Measurements from ENCODE around the gene LAMC2. TPM values are rescaled to one million over a fixed set of nuclear protein-coding genes. Genes with fewer than 3 reads are reported as not detected.
"Not testable (repeated sequence)": the region's sequence is repeated elsewhere in the genome, so short reads cannot be mapped to it uniquely, and the experiment has no call there.

LAMC2 gene
- total RNA-seq, 2 donors from 2014 or later: 0.04 to 0.05 TPM

GRCh38 chr1:183231545-183231944 is 45.5 kb downstream of the LAMC2 start:
- H3K4me3 Mint-ChIP-seq: no peak overlapping the region
- H3K4me1 Mint-ChIP-seq: no peaks in the 10 kb centered on the region
- H3K9me3 Mint-ChIP-seq: no peaks in the 10 kb centered on the region
- no peak overlapping the region for H3K27ac Mint-ChIP-seq
- ATAC-seq (replicated peaks): no peak
- peaks cover 9% of the 10 kb centered on the region for H3K27me3 Mint-ChIP-seq
- no peaks in the 10 kb centered on the region for H3K36me3 Mint-ChIP-seq (ENCODE audit: low read depth)

DNA sequence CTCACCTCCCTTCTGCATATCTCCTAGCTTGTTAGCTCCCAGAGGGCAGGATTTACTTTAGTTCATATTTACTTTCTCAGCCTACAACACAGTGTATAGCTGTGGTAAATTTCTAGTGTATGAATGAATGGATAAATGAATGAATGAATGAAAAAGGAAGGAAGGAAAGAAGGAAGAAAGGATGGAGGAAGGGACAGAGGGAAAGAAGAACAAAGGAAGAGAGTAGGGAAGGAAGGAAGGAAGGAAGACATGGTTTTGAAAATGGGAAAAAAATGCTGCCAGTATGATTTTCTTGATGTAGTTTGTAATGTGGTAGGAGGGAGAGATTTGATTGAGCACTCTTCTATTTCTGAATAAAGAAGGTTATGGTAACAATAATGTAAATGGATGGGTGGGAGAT is 47.0 kb downstream of the LAMC2 start:
- Mint-ChIP-seq H3K36me3 (ENCODE audit: low read depth) (no peaks in the 10 kb centered on the region), H3K4me3 (no peak overlapping the region), H3K27ac (no peak overlapping the region), H3K9me3 (no peaks in the 10 kb centered on the region), H3K4me1 (no peaks in the 10 kb centered on the region), H3K27me3 (peaks cover 3% of the 10 kb centered on the region)
- ATAC-seq (replicated peaks): no peak

DNA sequence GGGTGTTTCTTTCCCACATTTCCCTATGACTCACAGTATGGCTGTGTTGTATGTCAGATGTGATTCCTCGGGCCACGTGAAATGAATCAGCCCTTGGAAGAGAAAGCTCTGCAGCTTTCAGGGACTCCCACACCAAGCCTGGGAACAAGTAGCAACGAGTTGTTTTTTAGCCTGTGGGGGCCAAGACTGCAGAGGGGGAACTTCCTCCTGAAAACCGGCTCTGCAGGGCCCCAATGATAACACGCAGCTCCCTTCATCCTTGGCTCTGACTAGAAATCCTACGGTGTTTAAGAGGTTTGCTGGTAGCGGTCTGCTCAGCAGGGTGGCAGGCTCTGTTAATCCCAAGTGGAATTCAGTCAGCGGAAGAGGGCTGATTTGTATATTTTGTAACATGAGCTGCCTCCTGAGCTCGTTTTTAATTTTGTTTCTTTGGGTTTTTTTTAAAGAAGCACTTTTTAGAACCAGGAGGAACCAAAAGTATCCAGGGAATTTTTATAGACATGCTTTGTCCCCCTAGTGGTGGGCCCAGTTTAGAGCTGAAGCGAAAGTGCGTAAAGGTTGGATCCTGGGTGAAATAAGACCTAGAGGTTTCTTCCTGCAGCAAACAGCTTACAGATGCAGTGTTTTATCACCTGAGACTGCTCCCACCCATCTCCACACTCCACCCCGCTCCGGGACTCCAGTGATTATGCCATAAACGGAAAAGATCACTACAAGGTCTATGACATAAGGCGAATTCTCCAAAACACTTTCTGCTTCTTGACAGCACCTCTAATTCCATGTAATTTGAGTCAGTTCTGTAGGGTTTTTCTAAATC is 48.8 kb downstream of the LAMC2 start:
- Mint-ChIP-seq H3K27me3 (peaks cover 8% of the 10 kb centered on the region), H3K4me3 (no peak overlapping the region), H3K36me3 (ENCODE audit: low read depth) (no peaks in the 10 kb centered on the region), H3K4me1 (no peaks in the 10 kb centered on the region), H3K27ac (no peak overlapping the region), H3K9me3 (no peaks in the 10 kb centered on the region)
- ATAC-seq (replicated peaks): no peak

DNA sequence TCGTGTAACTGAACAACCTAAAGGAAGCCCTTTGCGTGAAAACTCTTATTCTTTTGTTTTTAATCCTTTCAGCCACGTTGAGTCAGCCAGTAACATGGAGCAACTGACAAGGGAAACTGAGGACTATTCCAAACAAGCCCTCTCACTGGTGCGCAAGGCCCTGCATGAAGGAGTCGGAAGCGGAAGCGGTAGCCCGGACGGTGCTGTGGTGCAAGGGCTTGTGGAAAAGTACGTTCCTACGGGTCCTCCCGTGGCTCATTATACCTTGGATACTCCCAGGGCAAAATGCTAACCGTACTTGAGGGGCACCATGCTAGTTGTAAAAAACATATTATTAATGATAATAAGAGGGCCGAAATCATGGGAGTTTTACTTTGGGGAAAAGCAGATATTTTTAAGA is 49.4 kb downstream of the LAMC2 start:
- Mint-ChIP-seq H3K9me3 (no peaks in the 10 kb centered on the region), H3K36me3 (ENCODE audit: low read depth) (no peaks in the 10 kb centered on the region), H3K4me1 (no peaks in the 10 kb centered on the region), H3K27me3 (peaks cover 12% of the 10 kb centered on the region), H3K4me3 (no peak overlapping the region), H3K27ac (no peak overlapping the region)
- ATAC-seq (replicated peaks): no peak

DNA sequence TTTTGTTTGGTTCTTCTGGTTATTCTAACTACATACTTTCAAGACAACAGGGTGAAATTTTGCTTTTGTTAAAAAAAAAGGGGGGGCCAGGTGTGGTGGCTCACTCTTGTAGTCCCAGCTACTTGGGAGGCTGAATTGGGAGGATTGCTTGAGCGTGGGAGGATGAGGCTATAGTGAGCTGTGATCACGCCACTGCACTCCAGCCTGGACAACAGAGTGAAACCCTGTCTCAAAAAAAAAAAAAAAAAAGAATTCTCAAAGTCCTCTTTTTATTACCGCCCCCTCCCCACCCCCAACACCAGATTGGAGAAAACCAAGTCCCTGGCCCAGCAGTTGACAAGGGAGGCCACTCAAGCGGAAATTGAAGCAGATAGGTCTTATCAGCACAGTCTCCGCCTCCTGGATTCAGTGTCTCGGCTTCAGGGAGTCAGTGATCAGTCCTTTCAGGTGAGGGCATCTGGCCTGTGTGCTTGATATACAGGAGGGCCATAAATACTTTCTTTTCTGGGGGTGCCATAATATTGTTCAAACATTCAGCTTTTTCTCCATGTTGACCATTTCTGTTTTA is 50.2 kb downstream of the LAMC2 start:
- Mint-ChIP-seq H3K4me3 (no peak overlapping the region), H3K9me3 (no peaks in the 10 kb centered on the region), H3K4me1 (no peaks in the 10 kb centered on the region), H3K27ac (no peak overlapping the region), H3K36me3 (ENCODE audit: low read depth) (no peaks in the 10 kb centered on the region), H3K27me3 (peaks cover 14% of the 10 kb centered on the region)
- ATAC-seq (replicated peaks): no peak

- Mint-ChIP-seq H3K36me3 (ENCODE audit: low read depth) (no peaks in the 10 kb centered on the region), H3K4me3 (no peak overlapping the region), H3K4me1 (no peaks in the 10 kb centered on the region), H3K9me3 (no peaks in the 10 kb centered on the region), H3K27ac (no peak overlapping the region), H3K27me3 (peaks cover 14% of the 10 kb centered on the region)
- no peak for ATAC-seq (replicated peaks)
Observed at GRCh38 chr1:183237046-183237445, 51.0 kb downstream of the LAMC2 start.

GRCh38 chr1:183238071-183238470 is 52.0 kb downstream of the LAMC2 start:
- no peaks in the 10 kb centered on the region for H3K36me3 Mint-ChIP-seq (ENCODE audit: low read depth)
- no peaks in the 10 kb centered on the region for H3K4me1 Mint-ChIP-seq
- H3K27me3 Mint-ChIP-seq: peaks cover 14% of the 10 kb centered on the region
- no peaks in the 10 kb centered on the region for H3K9me3 Mint-ChIP-seq
- no peak overlapping the region for H3K27ac Mint-ChIP-seq
- H3K4me3 Mint-ChIP-seq: no peak overlapping the region
- no peak for ATAC-seq (replicated peaks)

GRCh38 chr1:183239220-183239742 is 53.2 kb downstream of the LAMC2 start:
- Mint-ChIP-seq H3K4me3 (no peak overlapping the region), H3K36me3 (ENCODE audit: low read depth) (no peaks in the 10 kb centered on the region), H3K4me1 (no peaks in the 10 kb centered on the region), H3K27ac (no peak overlapping the region), H3K27me3 (peaks cover 21% of the 10 kb centered on the region), H3K9me3 (no peaks in the 10 kb centered on the region)
- no peak for ATAC-seq (replicated peaks)

DNA sequence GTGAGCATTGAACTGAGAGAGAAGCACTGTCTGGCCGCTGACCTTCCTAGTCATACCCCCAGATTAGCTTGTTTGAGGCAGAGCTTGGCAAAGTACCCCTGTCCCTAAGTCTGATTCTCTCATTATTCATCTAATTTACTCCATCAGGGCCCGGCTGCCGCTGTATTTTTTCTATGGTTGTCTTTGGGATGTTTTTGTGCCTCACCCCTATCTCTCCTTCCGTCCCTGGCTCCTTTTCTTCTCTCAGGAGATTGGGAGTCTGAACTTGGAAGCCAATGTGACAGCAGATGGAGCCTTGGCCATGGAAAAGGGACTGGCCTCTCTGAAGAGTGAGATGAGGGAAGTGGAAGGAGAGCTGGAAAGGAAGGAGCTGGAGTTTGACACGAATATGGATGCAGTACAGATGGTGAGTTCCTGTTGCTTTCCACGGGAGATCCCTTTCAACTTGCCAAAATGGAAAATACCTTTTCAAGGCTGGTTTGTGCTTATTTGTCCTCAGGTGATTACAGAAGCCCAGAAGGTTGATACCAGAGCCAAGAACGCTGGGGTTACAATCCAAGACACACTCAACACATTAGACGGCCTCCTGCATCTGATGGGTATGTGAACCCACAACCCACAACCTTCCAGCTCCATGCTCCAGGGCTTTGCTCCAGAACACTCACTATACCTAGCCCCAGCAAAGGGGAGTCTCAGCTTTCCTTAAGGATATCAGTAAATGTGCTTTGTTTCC is 53.9 kb downstream of the LAMC2 start:
- no peak overlapping the region for H3K27ac Mint-ChIP-seq
- no peaks in the 10 kb centered on the region for H3K4me1 Mint-ChIP-seq
- H3K4me3 Mint-ChIP-seq: no peak overlapping the region
- H3K9me3 Mint-ChIP-seq: no peaks in the 10 kb centered on the region
- no peaks in the 10 kb centered on the region for H3K36me3 Mint-ChIP-seq (ENCODE audit: low read depth)
- peaks cover 22% of the 10 kb centered on the region for H3K27me3 Mint-ChIP-seq
- no peak for ATAC-seq (replicated peaks)

- no peak for ATAC-seq (replicated peaks)
- Mint-ChIP-seq H3K36me3 (ENCODE audit: low read depth) (no peaks in the 10 kb centered on the region), H3K4me1 (no peaks in the 10 kb centered on the region), H3K9me3 (no peaks in the 10 kb centered on the region), H3K27me3 (peaks cover 22% of the 10 kb centered on the region), H3K4me3 (no peak overlapping the region), H3K27ac (no peak overlapping the region)
Observed at GRCh38 chr1:183240526-183240825, 54.4 kb downstream of the LAMC2 start.

GRCh38 chr1:183240853-183241252 is 54.8 kb downstream of the LAMC2 start:
- not testable (repeated sequence) for ATAC-seq (replicated peaks); H3K36me3 Mint-ChIP-seq (ENCODE audit: low read depth); H3K4me1 Mint-ChIP-seq; H3K4me3 Mint-ChIP-seq; H3K9me3 Mint-ChIP-seq; H3K27ac Mint-ChIP-seq
- H3K27me3 Mint-ChIP-seq: peaks cover 24% of the 10 kb centered on the region

DNA sequence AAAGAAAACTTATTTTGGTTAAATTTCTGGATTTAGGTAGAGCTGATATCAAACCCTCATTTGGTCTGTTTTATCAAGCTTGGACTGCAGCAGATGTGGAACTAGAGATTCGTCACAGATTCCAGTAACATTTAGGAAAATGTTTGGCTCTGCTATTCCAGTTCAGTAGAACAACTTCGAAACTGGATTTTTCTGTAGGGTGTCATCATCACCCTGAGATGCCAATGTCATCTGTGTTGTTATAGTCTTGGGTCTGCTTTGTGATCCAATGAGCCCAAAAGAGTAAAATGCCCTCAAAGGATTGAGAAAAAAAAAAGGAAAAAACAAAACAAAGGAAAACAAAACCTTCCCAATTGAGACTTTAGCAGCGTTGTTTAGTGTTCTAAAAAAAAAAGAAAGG is 55.4 kb downstream of the LAMC2 start:
- H3K27me3 Mint-ChIP-seq: peaks cover 24% of the 10 kb centered on the region
- H3K27ac Mint-ChIP-seq: no peak overlapping the region
- H3K36me3 Mint-ChIP-seq (ENCODE audit: low read depth): no peaks in the 10 kb centered on the region
- no peaks in the 10 kb centered on the region for H3K4me1 Mint-ChIP-seq
- no peak for ATAC-seq (replicated peaks)
- H3K9me3 Mint-ChIP-seq: no peaks in the 10 kb centered on the region
- H3K4me3 Mint-ChIP-seq: no peak overlapping the region

DNA sequence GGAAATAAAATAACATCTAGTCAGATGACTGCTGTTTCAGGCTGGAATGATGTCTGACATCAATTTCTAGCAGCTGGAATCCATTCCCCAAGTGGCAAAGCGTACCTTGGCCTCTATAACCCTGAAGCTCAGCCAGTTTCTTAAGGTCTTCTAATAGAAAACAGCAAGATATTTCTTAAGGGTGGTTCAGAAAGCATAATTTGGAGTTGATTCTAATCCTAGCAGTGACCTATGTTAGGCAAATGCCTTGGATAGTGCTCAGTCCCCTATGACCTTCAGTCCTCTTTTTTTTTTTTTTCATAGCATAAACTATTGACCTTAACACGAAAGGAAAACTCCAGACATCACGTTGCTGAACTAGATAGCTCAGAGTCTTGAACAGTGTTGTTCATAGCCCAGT is 56.5 kb downstream of the LAMC2 start:
- H3K27me3 Mint-ChIP-seq: peaks cover 24% of the 10 kb centered on the region
- H3K9me3 Mint-ChIP-seq: no peaks in the 10 kb centered on the region
- H3K36me3 Mint-ChIP-seq (ENCODE audit: low read depth): no peaks in the 10 kb centered on the region
- no peaks in the 10 kb centered on the region for H3K4me1 Mint-ChIP-seq
- H3K27ac Mint-ChIP-seq: no peak overlapping the region
- no peak overlapping the region for H3K4me3 Mint-ChIP-seq
- no peak for ATAC-seq (replicated peaks)

DNA sequence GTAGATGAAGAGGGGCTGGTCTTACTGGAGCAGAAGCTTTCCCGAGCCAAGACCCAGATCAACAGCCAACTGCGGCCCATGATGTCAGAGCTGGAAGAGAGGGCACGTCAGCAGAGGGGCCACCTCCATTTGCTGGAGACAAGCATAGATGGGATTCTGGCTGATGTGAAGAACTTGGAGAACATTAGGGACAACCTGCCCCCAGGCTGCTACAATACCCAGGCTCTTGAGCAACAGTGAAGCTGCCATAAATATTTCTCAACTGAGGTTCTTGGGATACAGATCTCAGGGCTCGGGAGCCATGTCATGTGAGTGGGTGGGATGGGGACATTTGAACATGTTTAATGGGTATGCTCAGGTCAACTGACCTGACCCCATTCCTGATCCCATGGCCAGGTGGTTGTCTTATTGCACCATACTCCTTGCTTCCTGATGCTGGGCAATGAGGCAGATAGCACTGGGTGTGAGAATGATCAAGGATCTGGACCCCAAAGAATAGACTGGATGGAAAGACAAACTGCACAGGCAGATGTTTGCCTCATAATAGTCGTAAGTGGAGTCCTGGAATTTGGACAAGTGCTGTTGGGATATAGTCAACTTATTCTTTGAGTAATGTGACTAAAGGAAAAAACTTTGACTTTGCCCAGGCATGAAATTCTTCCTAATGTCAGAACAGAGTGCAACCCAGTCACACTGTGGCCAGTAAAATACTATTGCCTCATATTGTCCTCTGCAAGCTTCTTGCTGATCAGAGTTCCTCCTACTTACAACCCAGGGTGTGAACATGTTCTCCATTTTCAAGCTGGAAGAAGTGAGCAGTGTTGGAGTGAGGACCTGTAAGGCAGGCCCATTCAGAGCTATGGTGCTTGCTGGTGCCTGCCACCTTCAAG is 57.3 kb downstream of the LAMC2 start:
- Mint-ChIP-seq H3K27ac (no peak overlapping the region), H3K4me1 (no peaks in the 10 kb centered on the region), H3K4me3 (no peak overlapping the region), H3K9me3 (no peaks in the 10 kb centered on the region), H3K36me3 (ENCODE audit: low read depth) (no peaks in the 10 kb centered on the region), H3K27me3 (peaks cover 24% of the 10 kb centered on the region)
- ATAC-seq (replicated peaks): no peak
